ENCODE results near the gene LONP2. TPM values are rescaled to one million over a fixed set of nuclear protein-coding genes. Genes with fewer than 3 reads are reported as not detected.
"Not testable (repeated sequence)": the region's sequence is repeated elsewhere in the genome, so short reads cannot be mapped to it uniquely, and the experiment has no call there.

Gene LONP2
- total RNA-seq, 2 donors from 2014 or later = 54.3 to 71.6 TPM

DNA sequence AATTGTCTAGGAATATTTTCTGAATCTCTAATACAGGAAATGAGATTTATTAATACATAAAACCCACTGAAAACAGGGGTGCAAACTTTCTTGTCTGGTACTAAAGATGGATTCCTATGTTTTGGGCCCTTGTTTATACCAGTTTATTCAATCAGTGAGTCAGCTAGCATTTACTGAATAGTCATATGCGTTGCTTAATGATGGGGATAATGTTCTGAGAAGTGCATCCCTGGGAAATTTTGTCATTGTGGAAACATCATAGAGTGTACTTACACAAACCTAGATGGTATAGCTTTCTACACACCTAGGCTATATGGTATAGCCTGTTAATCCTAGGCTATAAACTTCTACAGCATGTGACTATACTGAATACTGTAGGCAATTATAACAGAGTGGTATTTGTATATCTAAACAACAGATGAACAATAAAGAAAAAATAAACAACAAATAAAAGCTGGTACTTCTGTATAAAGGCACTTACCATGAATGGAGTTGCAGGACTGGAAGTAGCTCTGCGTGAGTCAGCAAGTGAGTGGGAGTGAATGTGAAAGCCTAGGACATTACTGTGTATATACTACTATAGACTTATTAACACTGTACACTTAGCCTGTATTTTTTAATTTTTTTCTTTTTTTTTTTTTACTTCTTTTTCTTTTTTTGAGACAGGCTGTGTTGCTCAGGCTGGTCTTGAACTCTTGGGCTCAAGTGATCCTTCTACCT, 77.4 kb downstream of the LONP2 start:
- intact Hi-C loops (cut with DNase I) = no loop called here
- DNase-seq = no peak
- peak in 1 of 2 donors; percentile 56 for ATAC-seq

DNA sequence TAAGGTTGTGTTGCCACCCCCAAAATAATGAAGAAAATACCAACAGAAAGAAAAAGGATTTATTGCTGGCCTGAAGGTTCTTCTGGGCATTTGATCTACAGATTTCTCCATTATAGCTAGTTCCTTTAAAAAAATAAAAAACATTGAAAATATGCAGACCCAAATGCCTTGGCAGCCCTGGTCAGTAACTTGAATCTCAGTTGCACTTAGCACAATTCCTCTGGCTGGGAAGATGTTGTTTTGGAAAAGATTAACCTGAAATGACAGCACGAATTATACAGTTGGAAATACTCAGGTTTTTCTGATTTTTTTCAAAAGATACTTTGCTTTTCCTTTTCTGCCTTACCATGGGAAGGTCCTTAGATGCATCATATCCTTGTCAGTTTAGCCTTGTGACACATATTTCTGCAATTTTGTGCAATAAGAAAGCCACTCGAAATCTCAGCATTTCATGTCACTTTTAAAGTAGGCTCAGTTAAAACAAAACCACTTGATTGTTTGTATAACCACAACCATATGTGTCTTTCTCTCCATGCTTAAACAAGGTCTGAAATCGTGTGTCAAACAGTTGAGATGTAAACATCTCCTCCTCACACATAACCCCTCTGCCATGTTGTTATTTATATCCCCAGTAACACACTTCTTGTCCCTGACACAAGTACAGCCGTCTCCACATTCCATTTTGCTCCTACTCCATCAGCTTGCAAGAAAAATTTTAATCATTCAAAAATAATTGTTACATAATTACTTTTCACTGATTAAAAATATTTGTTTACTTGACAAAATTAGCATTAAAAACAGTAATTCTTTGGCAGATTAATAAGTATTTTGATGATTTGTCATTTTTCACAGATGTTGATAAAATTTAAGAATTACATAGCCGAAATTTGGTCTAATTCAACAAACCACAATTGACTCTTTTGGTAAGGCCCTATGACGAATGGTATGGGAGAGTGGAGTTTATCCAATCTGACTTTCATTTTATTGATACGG, 80.0 kb downstream of the LONP2 start:
- ATAC-seq = no peak
- intact Hi-C loops (cut with DNase I) = no loop called here
- no peak for DNase-seq

DNA sequence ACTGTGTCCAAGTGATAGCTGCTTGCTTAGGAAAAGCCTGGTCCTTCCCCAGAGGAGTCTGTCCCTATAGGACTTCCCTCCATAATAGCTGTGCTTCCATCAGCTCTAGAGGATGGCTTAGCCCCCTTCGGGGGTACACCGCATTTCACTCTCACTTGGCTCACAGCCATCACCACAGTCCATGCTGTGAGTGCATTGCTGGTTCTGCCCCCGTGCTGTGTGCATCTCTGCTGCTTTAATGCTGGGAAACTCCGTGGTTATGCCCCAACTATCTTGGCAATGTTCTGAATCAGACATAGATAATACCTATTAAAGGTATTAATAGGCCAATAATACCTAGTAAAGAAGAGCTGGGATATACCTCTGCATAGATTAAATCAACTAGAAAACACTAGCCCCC, 82.8 kb downstream of the LONP2 start:
- no peak for ATAC-seq

DNA sequence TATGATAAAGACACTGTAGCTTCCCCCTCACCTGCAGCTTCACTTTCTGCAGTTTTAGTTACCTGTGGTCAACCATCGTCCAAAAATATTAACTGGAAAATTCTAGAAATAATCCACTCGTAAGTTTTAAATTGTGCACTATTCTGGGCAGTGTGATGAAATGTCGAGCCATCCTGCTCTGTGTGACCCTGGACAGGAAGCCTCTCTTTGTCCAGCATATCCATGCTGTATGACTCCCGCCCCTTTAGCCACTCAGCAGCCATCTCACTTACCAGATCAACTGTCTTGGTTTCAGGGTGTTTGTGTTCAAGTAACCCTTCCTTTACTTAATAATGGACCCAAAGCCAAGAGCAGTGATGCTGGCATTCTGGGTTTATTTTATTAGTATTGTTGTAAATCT, 85.0 kb downstream of the LONP2 start:
- intact Hi-C loops (cut with DNase I) = no loop called here
- no peak for DNase-seq
- ATAC-seq = no peak

More for the DNA sequence above, 82.8 kb downstream of the LONP2 start:
- no peak for DNase-seq
- intact Hi-C loops (cut with DNase I) = no loop called here

DNA sequence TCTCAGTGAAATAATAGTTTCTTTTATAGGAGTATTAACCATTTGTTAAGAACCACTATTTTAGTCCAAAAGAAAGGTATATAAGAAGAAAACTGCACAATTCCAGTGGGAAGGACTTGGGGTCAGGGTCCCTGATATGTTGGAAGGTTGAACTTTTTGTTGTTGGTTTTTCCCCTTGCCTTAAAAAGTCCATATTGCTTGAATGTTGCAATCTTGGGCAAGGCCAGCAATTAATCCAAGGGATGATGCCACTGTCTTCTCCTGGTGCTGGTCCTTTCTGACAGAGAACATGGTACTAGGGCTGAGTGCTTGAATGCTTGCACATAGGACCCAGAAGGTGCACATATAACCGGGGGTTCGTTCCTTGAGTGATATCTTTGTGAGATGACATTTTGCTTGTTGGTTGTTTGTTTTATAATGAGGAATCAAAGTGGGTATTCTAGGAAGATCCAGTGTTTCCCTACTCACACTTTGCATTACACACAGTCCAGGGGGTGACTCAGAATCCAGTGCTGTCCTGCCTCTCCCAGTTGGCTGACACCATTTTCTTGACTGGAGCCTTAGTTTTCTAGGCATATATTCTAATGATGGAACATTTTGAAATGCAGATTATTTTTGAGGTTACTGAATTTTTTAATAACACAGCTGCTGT, 86.2 kb downstream of the LONP2 start:
- ATAC-seq = peak; percentile 8 to 38
- intact Hi-C loops (cut with DNase I) = no loop called here

DNA sequence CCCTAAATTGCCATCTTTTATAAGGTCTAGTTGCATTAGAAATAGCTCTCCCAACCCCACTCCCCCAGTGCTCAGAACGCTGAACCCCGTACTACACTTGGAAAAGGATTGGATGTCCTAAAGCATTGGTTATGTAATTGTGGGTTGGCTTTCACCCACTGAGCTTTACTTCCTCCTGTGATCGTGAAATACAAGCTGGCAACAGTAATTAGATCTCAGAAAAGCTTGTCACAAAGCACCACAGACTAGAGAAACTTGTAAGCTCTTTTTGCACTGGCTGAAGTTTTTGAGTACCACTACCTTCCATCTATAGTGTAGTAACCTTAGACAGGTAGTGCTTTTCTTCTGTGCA, 86.7 kb downstream of the LONP2 start:
- DNase-seq (no peak), ATAC-seq (peak; percentile 31 to 68)
- intact Hi-C loops (cut with DNase I) = no loop called here

More for the DNA sequence above, 86.2 kb downstream of the LONP2 start:
- no peak for DNase-seq

DNA sequence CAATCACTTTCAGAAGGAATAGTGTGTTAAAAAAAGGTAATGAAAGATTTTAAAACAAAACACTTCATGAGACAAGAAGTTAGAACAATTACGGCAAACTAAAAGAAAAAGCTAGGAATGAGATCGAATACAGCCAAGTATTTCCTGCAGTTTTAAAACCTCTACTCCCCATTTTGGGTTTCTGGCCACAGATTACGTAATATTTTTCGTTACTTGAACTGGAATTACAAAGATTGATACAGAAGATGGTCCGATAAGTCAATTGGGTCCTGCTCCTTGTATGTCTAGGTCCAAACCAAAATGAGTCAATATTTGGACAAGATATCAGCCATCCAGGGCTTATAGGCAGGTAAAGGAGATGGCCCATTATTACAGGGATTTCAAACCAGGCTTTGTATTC, 88.9 kb downstream of the LONP2 start:
- no peak for ATAC-seq
- DNase-seq = no peak
- intact Hi-C loops (cut with DNase I) = no loop called here

DNA sequence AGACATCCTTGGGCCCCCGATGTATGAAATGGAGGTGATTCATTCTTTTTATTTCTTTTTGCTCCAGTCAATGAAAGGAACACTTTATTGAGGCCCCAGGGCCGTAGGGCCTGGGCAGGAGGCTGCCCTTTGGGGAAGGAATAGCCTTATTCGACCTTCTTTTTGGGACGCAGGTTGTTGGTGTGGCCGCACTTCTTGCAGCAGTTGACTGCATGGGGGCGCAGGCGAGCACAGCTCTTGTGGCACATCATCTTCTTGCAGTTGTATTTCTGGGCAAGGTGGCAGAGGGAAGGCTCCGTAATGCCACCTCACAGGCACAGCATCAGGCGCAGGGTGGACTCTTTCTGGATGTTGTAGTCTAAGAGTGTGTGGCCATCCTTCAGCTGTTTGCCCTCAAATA, 90.2 kb downstream of the LONP2 start:
- intact Hi-C loops (cut with DNase I) = no loop called here
- no peak for ATAC-seq

DNA sequence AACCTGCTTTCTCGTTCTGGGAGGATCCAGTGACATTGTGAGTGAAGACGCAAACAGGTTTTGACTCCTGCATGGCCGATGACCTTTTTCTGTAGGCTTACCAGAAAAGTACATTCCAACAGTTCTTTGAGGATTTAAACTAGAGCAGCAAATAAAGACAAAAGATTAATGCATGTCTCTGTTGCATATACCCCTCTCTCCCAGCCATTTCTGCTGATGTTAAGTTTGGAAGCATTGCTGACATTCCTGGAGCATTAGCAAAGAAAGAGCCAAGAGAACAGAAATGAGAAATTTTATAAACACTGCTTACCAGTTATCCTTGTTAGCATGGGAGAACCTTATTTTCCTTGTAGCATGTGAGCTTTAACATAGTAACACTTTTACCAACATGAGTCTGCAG, 91.9 kb downstream of the LONP2 start:
- ATAC-seq (no peak), DNase-seq (no peak)
- intact Hi-C loops (cut with DNase I) = no loop called here

More for the DNA sequence above, 90.2 kb downstream of the LONP2 start:
- DNase-seq = no peak

DNA sequence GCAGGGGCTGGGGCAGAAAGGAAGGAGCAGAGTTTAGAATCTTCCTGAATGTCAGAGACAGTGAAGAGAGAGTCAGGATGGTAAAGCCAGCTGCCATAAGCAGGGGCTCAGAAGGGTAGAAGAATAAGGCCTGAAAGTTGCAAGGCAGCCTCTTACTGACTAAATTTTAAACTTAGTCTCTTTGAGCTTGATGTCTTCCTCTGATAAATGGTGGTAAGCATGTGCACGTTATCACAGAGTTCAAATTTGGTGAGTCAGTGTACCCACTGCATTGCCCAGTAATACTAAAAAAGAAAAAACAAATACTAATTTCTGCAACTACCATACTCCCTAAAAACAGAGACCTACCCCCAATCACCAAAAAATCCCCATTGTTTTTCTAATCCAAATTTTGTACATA, 96.0 kb downstream of the LONP2 start:
- no peak for DNase-seq
- ATAC-seq = no peak
- intact Hi-C loops (cut with DNase I) = no loop called here

DNA sequence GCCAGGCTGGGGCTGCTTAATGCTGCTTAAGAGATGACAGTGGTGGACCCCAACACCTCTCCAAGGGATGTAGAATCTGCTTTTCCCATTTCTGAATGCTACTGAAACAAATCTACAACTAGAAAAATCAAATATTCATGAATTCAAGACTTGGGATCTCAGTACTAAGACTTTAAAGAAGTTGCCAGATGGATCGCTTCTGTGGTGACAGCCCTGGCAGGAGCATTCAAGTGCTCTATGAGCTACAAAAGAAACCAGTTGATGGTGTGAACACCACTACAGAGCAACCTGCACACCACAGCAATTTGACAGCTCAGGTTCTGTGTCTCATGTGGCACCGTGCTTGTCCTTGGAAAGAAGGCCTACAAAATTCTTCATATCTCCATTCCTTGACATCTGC, 98.5 kb downstream of the LONP2 start:
- intact Hi-C loops (cut with DNase I) = no loop called here
- no peak for ATAC-seq
- DNase-seq = no peak

DNA sequence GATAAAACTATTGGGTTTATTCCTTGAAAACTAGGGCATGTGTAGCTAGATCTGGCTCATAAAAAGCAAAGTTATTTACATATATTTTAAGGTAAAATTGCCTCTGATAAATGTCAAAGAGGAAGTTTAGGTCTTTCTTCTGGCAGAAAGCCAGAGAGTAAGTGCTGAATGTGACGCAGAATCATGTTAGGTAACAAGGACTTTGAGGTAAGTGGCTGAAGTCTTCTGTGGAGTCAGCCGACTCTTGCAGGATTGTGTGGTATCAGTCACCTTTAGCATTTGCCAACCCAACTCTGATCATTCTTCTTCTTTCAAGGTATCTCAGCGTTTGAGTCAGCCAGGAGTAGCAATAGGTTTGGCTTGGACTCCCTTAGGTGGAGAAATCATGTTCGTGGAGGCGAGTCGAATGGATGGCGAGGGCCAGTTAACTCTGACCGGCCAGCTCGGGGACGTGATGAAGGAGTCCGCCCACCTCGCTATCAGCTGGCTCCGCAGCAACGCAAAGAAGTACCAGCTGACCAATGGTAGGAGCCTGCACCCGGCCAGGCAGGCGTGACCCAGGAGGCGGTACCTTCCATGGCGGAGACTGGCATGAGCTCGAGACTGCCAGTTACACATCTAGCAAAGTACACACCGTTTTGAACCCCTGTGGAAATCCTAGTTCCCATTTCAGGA, 103.2 kb downstream of the LONP2 start:
- no peak for DNase-seq
- intact Hi-C loops (cut with DNase I) = no loop called here
- ATAC-seq = no peak

DNA sequence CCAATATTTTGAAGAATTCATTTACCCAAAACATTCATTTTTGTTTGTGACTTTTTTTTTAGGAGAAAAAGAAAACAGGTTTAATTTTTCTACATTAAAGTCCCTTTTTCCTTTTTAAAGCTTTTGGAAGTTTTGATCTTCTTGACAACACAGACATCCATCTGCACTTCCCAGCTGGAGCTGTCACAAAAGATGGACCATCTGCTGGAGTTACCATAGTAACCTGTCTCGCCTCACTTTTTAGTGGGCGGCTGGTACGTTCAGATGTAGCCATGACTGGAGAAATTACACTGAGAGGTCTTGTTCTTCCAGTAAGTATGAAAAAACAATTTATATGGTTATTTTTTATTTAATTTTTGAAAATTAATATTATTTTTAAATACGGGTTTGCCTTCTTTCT, 103.9 kb downstream of the LONP2 start:
- ATAC-seq (no peak), DNase-seq (no peak)
- intact Hi-C loops (cut with DNase I) = loop anchor here in 1 of 2 donors (2.0 kb wide), 1 partner anchor 41 kb away; no protein-coding TSS in a partner anchor

DNA sequence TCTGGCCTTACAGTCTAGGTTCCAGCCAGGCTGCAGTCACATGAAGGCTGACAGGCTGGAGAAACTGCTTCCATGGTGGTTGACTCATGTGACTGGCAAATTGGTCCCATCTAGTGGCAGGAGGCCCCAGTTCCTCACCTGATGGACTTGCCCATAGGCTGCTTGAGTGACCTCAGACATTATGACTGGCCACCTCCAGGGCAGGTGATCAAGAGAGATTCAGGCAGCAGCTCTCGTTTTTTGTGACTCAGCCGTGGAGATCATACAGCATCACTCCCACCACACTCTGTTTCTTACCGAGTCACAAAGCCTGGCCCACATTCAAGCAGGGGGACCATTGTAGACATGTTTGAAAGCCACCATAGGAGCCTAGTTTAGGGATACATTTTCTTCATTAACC, 106.6 kb downstream of the LONP2 start:
- ATAC-seq (no peak), DNase-seq (no peak)
- intact Hi-C loops (cut with DNase I) = loop anchor here (5.0 to 10.0 kb wide), 2 partner anchors 192 to 274 kb away; no protein-coding TSS in a partner anchor

DNA sequence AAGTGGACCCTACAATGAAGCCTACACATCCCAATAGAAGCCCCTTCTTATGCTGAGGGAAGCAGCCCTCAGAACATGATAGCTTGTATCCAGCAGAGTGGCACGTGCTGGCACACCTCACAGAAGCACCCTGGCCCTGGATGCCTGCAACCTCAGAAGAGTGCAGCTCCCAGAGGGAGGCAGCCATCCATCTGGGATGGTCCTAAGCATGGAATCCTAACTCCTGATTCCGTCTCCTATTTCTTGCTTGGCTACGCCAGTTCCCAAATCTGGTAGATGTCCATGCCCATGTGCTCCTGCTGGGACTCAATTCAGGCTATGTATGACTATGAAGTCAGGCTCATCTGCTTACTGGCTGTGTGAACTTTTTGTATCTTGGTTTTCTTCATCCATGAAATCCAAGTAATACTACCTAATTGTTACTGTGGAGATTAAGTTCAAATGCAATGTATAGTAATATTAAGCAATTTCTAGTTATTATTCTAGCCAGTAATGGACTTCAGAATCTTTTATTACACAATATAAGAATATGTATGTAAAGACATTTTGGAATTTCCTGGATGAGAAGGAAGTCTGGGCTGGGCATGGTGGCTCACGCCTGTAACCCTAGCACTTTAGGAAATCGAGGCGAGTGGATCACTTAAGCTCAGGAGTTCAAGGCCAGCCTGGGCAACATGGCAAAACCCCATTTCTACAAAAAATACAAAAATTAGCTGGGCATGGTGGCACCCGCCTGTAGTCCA, 108.7 kb downstream of the LONP2 start:
- ATAC-seq = no peak
- no peak for DNase-seq
- intact Hi-C loops (cut with DNase I) = loop anchor here (2.0 to 10.0 kb wide), 3 partner anchors 189 to 272 kb away; no protein-coding TSS in a partner anchor

DNA sequence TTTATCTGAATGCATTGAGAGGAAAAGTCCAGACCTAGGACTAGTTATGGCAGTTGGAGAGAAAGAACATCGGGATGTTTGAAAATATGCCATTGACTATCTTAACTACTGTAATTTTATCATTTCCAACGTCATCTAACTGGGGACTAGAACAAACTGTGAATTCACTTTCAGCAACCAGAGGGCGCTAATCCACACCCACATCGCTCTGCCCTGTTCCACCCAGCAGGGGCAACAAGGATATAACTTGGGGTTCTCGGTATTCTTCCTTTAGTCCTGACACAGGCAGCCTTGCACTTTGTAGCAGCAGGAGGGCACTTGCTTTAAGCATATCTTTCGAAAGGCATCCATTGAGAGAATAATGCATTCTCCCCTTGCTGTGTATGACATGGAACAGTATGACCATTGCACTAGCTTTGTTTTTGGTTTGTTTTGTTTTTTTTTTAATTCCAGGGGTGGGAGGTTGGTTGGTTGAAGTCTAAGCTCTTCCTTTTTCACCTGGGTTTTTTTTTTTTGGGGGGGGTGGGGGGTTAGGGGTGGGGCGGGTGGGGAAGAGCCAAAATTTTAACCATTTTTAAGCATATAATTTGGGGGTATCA, 109.6 kb downstream of the LONP2 start:
- peak; percentile 85 to 88 for ATAC-seq
- intact Hi-C loops (cut with DNase I) = loop anchor here (2.0 to 10.0 kb wide), 3 partner anchors 189 to 271 kb away; no protein-coding TSS in a partner anchor
- peak; percentile 58 for DNase-seq

DNA sequence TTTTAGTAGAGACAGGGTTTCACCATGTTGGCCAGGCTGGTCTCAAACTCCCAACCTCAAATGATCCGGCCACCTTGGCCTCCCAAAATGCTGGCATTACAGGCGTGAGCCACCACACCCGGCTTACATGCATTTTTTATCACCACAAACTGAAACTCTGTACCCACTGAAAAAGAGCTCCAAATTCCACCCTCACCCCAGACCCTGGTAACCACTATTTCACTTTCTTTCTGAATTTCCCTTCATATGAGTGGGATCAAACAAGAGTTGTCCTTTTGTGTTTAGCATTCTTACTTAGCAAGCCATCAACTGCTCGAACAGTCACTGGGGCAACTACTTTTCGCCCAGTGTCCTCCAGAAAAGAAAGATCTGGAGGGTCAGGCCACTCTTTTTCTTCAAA, 110.3 kb downstream of the LONP2 start:
- intact Hi-C loops (cut with DNase I) = loop anchor here (5.0 to 10.0 kb wide), 2 partner anchors 188 to 270 kb away; no protein-coding TSS in a partner anchor
- ATAC-seq, DNase-seq: not testable (repeated sequence)
